ENCODE data around the gene THSD4. TPM values are rescaled to one million over a fixed set of nuclear protein-coding genes. Genes with fewer than 3 reads are reported as not detected.

THSD4 gene
- total RNA-seq, 1 experiment from 2014 or later: 29.3 TPM

- H3K9me3 ChIP-seq (ENCODE audit: insufficient read depth, low read depth): no peaks in the 10 kb centered on the region
- H3K4me1 ChIP-seq (replicated peaks; ENCODE audit: insufficient read depth): peaks cover 19% of the 10 kb centered on the region
- no peaks in the 10 kb centered on the region for H3K9me2 ChIP-seq (ENCODE audit: insufficient read depth)
- H2AFZ ChIP-seq: no peak overlapping the region
- H4K20me1 ChIP-seq (ENCODE audit: insufficient read depth): no peaks in the 10 kb centered on the region
- intact Hi-C loops (cut with micrococcal nuclease; ENCODE audit: unreplicated experiment): no loop called here
- no peaks in the 10 kb centered on the region for H3K79me2 ChIP-seq (ENCODE audit: low read depth)
- H3K4me3 ChIP-seq: no peak overlapping the region
- DNase-seq: no peak
- TF ChIP-seq, protein P1, sequence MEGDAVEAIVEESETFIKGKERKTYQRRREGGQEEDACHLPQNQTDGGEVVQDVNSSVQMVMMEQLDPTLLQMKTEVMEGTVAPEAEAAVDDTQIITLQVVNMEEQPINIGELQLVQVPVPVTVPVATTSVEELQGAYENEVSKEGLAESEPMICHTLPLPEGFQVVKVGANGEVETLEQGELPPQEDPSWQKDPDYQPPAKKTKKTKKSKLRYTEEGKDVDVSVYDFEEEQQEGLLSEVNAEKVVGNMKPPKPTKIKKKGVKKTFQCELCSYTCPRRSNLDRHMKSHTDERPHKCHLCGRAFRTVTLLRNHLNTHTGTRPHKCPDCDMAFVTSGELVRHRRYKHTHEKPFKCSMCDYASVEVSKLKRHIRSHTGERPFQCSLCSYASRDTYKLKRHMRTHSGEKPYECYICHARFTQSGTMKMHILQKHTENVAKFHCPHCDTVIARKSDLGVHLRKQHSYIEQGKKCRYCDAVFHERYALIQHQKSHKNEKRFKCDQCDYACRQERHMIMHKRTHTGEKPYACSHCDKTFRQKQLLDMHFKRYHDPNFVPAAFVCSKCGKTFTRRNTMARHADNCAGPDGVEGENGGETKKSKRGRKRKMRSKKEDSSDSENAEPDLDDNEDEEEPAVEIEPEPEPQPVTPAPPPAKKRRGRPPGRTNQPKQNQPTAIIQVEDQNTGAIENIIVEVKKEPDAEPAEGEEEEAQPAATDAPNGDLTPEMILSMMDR (conservative IDR thresholded peaks at IDR 0.05): no peak
- no peak for TF ChIP-seq EZH2 (IDR thresholded peaks at IDR 0.05; ENCODE audit: low read depth)
- POLR2A ChIA-PET (ENCODE audit: unreplicated experiment): no interaction called here
- no peak overlapping the region for H3K27ac ChIP-seq
- peaks cover 6% of the 10 kb centered on the region for H3F3A ChIP-seq (ENCODE audit: insufficient read depth, low read depth)
- CTCF ChIA-PET: no interaction called here
- no peak overlapping the region for H3K4me2 ChIP-seq
- no peaks in the 10 kb centered on the region for H3K27me3 ChIP-seq (ENCODE audit: insufficient read depth, low read depth)
- BruUV-seq (replicated peaks): no TSS peak
- no peaks in the 10 kb centered on the region for H3K36me3 ChIP-seq (ENCODE audit: low read depth)
These were observed 354.1 kb downstream of the THSD4 start for GRCh38 chr15:71469413-71469812.

- intact Hi-C loops (cut with micrococcal nuclease; ENCODE audit: unreplicated experiment): no loop called here
- POLR2A ChIA-PET (ENCODE audit: unreplicated experiment): no interaction called here
- H3K4me2 ChIP-seq: peak overlapping the region; percentile 43
These were observed 356.1 kb downstream of the THSD4 start for GRCh38 chr15:71471347-71471746.

DNA sequence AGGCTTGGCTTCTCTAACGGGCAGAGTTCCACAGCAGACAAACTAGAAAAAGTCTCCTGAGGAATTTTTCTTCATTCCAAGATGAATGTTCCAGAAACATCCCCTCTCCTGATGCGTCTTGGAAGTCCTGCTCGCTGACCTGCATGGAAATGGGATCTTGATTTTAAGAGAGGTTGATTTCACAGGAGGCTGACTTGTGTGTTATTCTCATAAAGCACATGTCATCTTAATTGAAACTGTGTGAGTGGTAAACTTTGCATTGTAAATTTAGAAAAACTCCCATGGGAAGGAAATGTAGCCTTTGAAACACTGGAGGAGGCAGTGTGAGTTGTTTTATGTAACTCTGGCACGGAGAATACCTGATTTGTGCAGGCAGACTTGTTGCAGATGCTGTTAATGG lies 357.3 kb downstream of the THSD4 start:
- H3K9me2 ChIP-seq (ENCODE audit: insufficient read depth): no peaks in the 10 kb centered on the region
- POLR2A ChIA-PET (ENCODE audit: unreplicated experiment): no interaction called here
- CTCF ChIA-PET: no interaction called here
- no peaks in the 10 kb centered on the region for H3K27me3 ChIP-seq (ENCODE audit: insufficient read depth, low read depth)
- intact Hi-C loops (cut with micrococcal nuclease; ENCODE audit: unreplicated experiment): no loop called here
- no peaks in the 10 kb centered on the region for H3K79me2 ChIP-seq (ENCODE audit: low read depth)
- H3K4me1 ChIP-seq (replicated peaks; ENCODE audit: insufficient read depth): peaks cover 19% of the 10 kb centered on the region
- H3K9me3 ChIP-seq (ENCODE audit: insufficient read depth, low read depth): no peaks in the 10 kb centered on the region
- BruUV-seq (replicated peaks): no TSS peak
- no peak for TF ChIP-seq EZH2 (IDR thresholded peaks at IDR 0.05; ENCODE audit: low read depth)
- TF ChIP-seq, protein P1 (conservative IDR thresholded peaks at IDR 0.05): no peak
- peaks cover 6% of the 10 kb centered on the region for H3F3A ChIP-seq (ENCODE audit: insufficient read depth, low read depth)
- no peak overlapping the region for H2AFZ ChIP-seq
- H3K4me2 ChIP-seq: no peak overlapping the region
- no peak for DNase-seq
- H3K27ac ChIP-seq: no peak overlapping the region
- no peak overlapping the region for H3K4me3 ChIP-seq
- no peaks in the 10 kb centered on the region for H3K36me3 ChIP-seq (ENCODE audit: low read depth)
- H4K20me1 ChIP-seq (ENCODE audit: insufficient read depth): no peaks in the 10 kb centered on the region

More at GRCh38 chr15:71471347-71471746, 356.1 kb downstream of the THSD4 start:
- peak overlapping the region; percentile 65 for H3K27ac ChIP-seq
- no peak overlapping the region for H3K4me3 ChIP-seq
- H3K36me3 ChIP-seq (ENCODE audit: low read depth): no peaks in the 10 kb centered on the region
- no TSS peak for BruUV-seq (replicated peaks)
- H3K27me3 ChIP-seq (ENCODE audit: insufficient read depth, low read depth): no peaks in the 10 kb centered on the region
- H3K9me2 ChIP-seq (ENCODE audit: insufficient read depth): no peaks in the 10 kb centered on the region
- H3F3A ChIP-seq (ENCODE audit: insufficient read depth, low read depth): peaks cover 6% of the 10 kb centered on the region
- no peaks in the 10 kb centered on the region for H3K79me2 ChIP-seq (ENCODE audit: low read depth)
- H2AFZ ChIP-seq: no peak overlapping the region
- H3K4me1 ChIP-seq (replicated peaks; ENCODE audit: insufficient read depth): peaks cover 19% of the 10 kb centered on the region
- DNase-seq: peak; percentile 37 to 75
- no peaks in the 10 kb centered on the region for H4K20me1 ChIP-seq (ENCODE audit: insufficient read depth)
- CTCF ChIA-PET: no interaction called here
- TF ChIP-seq, protein P1 (conservative IDR thresholded peaks at IDR 0.05): no peak
- no peak for TF ChIP-seq EZH2 (IDR thresholded peaks at IDR 0.05; ENCODE audit: low read depth)
- H3K9me3 ChIP-seq (ENCODE audit: insufficient read depth, low read depth): no peaks in the 10 kb centered on the region
